ENCODE measurements around the gene MXD4.

Gene MXD4

DNA sequence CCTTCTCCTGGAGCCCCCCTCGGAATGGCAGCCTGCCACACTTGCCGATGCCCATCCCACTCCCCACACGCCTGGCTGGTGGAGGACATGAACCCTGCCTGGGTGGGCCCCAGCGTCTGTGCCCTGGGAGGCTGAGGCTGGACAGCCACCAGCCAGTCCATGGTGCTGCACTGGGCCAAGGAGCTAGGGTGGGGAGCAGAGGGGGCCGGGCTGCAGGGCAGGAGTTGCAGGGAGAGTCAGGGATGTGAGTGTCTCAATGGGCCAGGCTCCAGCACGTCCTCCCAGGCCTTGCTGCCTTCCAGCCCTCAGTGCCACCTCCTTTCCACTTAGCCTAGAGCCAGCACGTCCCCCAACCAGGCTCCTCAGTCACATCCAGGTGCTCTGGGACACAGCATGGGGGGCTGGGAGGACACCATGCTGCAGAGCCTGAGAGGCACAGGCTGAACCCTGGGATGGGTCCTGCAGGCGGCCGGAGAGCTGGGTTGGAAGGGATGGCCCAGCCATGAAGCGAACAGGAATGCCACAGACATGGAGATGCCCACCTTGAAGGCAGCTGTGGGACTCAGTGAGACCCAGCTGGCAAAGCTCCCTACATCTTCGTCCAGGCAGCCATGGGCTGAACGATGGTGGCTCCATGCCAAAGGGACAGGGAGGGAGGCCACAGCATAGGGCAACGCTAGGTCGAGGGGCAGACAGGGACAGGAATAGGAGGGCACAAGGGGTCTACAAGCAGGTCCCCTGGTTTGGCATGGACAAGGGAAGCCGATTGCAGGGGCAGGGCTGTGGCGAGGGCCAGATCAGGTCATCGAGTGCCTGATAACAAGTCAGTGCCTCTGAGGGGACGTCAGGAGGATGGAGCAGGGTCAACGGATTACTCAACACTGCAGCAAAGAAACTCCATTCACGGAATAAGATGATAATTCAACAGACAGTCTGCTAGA, 30.1 kb upstream of the MXD4 start:
- H3K4me3 ChIP-seq (ENCODE audit: low read depth, low read length) = no peak overlapping the region
- no peak for DNase-seq (ENCODE audit: low read depth)
- TF ChIP-seq CTCF (IDR thresholded peaks at IDR 0.05; ENCODE audit: insufficient read depth, low read depth, low read length, missing control alignments) = no peak

GRCh38 chr4:2290974-2291704, 29.2 kb upstream of the MXD4 start:
- TF ChIP-seq CTCF (IDR thresholded peaks at IDR 0.05; ENCODE audit: insufficient read depth, low read depth, low read length, missing control alignments) = no peak
- peak; percentile 55 for DNase-seq (ENCODE audit: low read depth)
- no peak overlapping the region for H3K4me3 ChIP-seq (ENCODE audit: low read depth, low read length)

- no peak for DNase-seq (ENCODE audit: low read depth)
- H3K4me3 ChIP-seq (ENCODE audit: low read depth, low read length) = no peak overlapping the region
- no peak for TF ChIP-seq CTCF (IDR thresholded peaks at IDR 0.05; ENCODE audit: insufficient read depth, low read depth, low read length, missing control alignments)
Observed at GRCh38 chr4:2290488-2290887, 28.6 kb upstream of the MXD4 start.

DNA sequence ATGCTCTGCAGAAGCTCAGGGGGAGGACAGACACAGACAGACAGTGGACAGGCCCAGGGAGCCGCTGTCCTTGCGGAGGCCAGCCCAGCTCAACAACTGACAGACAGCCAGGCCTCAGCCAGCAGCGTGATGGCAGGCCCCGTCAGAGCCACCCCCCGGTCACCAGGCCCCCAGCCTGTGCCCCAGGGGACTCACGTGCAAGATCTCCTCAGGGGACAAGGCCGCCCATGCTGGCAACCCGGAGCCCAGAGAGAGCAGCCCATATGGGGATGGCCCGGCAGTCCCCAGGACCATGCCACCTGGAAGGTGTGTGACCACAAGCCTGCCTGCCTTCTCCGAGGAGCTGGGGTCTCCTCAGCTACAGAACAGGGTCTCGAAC, 28.0 kb upstream of the MXD4 start:
- no peak for DNase-seq (ENCODE audit: low read depth)
- TF ChIP-seq CTCF (IDR thresholded peaks at IDR 0.05; ENCODE audit: insufficient read depth, low read depth, low read length, missing control alignments) = no peak
- no peak overlapping the region for H3K4me3 ChIP-seq (ENCODE audit: low read depth, low read length)

DNA sequence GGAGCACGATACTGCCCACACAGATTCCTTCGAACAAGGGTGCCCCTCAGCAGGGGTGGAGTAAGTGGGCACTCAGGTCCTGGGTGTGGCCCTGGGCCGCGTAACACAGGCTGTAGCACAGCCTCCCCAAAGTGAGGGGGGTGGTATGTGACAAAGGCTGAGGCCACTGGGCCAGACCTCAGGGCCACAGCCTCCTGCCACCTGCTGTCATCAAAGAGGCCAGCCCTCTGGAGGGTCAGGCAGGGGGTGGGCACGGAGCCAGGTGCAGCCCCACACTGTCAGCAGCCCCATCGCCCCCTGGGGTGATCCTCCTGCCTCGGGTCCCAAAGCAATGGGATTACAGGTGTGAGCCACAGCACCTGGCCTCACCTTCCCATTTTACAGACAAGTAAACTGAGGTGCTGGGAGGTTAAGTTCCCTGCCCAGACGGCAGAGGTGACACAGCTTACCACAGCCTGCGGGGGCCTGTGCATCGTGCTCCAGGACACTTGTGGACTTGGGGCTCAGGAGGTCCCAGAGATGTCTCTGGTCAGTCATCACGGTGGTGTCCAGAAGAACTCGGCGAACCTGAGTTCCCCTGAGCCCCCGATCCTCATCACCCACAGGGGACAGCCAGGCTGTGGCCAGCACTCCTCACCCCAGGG, 27.5 kb upstream of the MXD4 start:
- DNase-seq (ENCODE audit: low read depth) = no peak
- no peak overlapping the region for H3K4me3 ChIP-seq (ENCODE audit: low read depth, low read length)
- no peak for TF ChIP-seq CTCF (IDR thresholded peaks at IDR 0.05; ENCODE audit: insufficient read depth, low read depth, low read length, missing control alignments)

DNA sequence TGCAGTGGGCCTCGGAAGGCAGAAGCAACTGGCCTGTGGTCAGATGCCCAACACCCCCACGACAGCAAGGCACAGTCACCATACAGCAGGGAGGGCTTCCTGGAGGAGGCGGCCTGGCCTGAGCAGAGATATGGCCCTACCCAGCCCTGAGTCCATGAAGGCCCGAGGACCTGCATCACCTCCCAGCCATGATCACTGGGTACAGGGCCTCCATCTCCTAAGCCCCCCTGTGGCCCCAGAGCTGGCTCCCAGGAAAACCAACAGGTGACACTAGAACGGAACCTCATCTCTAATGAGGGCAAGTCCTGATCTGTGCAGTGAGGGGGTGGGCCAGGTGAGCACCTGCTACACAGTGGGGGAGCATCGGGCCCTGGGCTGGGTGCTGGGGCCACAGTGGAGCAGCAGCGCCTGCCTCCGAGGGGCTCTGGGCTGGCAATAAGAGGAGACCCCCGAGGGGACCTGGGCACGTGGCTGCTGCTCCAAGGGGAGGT, 26.2 kb upstream of the MXD4 start:
- no peak overlapping the region for H3K4me3 ChIP-seq (ENCODE audit: low read depth, low read length)
- no peak for TF ChIP-seq CTCF (IDR thresholded peaks at IDR 0.05; ENCODE audit: insufficient read depth, low read depth, low read length, missing control alignments)
- DNase-seq (ENCODE audit: low read depth) = no peak

Data from GM12865 (cell line).